Neural cell (in vitro differentiated cells): ENCODE data around the gene SPATS2L. TPM values are rescaled to one million over a fixed set of nuclear protein-coding genes. Genes with fewer than 3 reads are reported as not detected.

Experiments
- H2AFZ ChIP-seq: fragments of 200-600, 300-800 bp; sonication (generic), shearing (Covaris generic); 2 replicates; pipeline ENCODE4 v1.6.0; 2014; ENCODE audit warnings: low read depth, mild to moderate bottlenecking, antibody characterized with exemption, low read length, moderate library complexity
- H3F3A ChIP-seq: fragments of 200-600 bp; shearing (Covaris generic); 2 replicates; pipeline ENCODE4 v1.6.1; 2016; ENCODE audit warnings: mild to moderate bottlenecking, moderate library complexity, mixed read lengths, antibody characterized with exemption, low read length; ENCODE audit not compliant: insufficient read depth, poor library complexity, severe bottlenecking
- H3K27ac ChIP-seq: fragments of 200-600, 300-800 bp; sonication (generic), shearing (Covaris generic); 2 replicates; pipeline ENCODE4 v1.5.1; 2014; ENCODE audit warnings: mild to moderate bottlenecking, low read length, moderate library complexity
- H3K27me3 ChIP-seq: fragments of 300-800, 200-600 bp; sonication (generic), shearing (Covaris generic); 2 replicates; pipeline ENCODE4 v1.6.0; 2014; ENCODE audit warnings: mild to moderate bottlenecking, low read depth, low read length, moderate library complexity; ENCODE audit not compliant: insufficient read depth
- H3K36me3 ChIP-seq: fragments of 300-800, 200-600 bp; sonication (generic), shearing (Covaris generic); 2 replicates; pipeline ENCODE4 v1.5.1; 2014; ENCODE audit warnings: mild to moderate bottlenecking, antibody characterized with exemption, low read length, moderate library complexity; ENCODE audit not compliant: insufficient read depth
- H3K4me2 ChIP-seq: fragments of 300-800, 200-600 bp; sonication (generic), shearing (Covaris generic); 2 replicates; pipeline ENCODE4 v1.6.0; 2014; ENCODE audit warnings: mild to moderate bottlenecking, low read length
- H3K4me3 ChIP-seq: fragments of 300-800, 200-600 bp; sonication (generic), shearing (Covaris generic); 2 replicates; pipeline ENCODE4 v1.5.1; 2014; ENCODE audit warnings: mild to moderate bottlenecking, low read length, moderate library complexity
- H3K79me2 ChIP-seq: fragments of 200-600 bp; shearing (Covaris generic); replicated peaks from 2 replicates; pipeline ENCODE4 v1.6.0; 2014; ENCODE audit warnings: mild to moderate bottlenecking, low read length, moderate library complexity; ENCODE audit not compliant: insufficient read depth
- H3K9ac ChIP-seq: fragments of 300-800, 200-600 bp; sonication (generic), shearing (Covaris generic); 2 replicates; pipeline ENCODE4 v1.6.1; 2016; ENCODE audit warnings: mild to moderate bottlenecking, low read length, mixed read lengths
- H3K9me2 ChIP-seq: fragments of 200-600 bp; shearing (Covaris generic); 2 replicates; pipeline ENCODE4 v1.6.1; 2016; ENCODE audit warnings: mild to moderate bottlenecking, low read length, mixed read lengths; ENCODE audit not compliant: insufficient read depth
- H3K9me3 ChIP-seq: fragments of 200-600, 300-800 bp; sonication (generic), shearing (Covaris generic); 2 replicates; pipeline ENCODE4 v1.6.1; 2016; ENCODE audit warnings: mild to moderate bottlenecking, mixed run types, low read length, moderate library complexity, mixed read lengths
- H4K20me1 ChIP-seq: fragments of 200-600 bp; shearing (Covaris generic); 2 replicates; pipeline ENCODE4 v1.6.1; 2016; ENCODE audit warnings: mild to moderate bottlenecking, mixed run types; ENCODE audit not compliant: insufficient read depth
- EP300 ChIP-seq: fragments of 450-650 bp; conservative IDR thresholded peaks from 2 replicates; pipeline ENCODE4 v1.6.1; 2014; ENCODE audit warnings: antibody characterized with exemption, mild to moderate bottlenecking, moderate library complexity; ENCODE audit not compliant: poor library complexity, severe bottlenecking
- EZH2 ChIP-seq: fragments of 200-600, 300-800 bp; shearing (Covaris generic), sonication (generic); IDR thresholded peaks from 2 replicates; pipeline ENCODE4 v1.6.1; 2014; ENCODE audit warnings: antibody characterized with exemption, low read length, borderline replicate concordance, mild to moderate bottlenecking; ENCODE audit not compliant: insufficient read depth, poor library complexity, severe bottlenecking
- MXI1 ChIP-seq: fragments of 450-650 bp; conservative IDR thresholded peaks from 2 replicates; pipeline ENCODE4 v1.6.1; 2014; ENCODE audit warnings: antibody characterized with exemption, mild to moderate bottlenecking; ENCODE audit not compliant: poor library complexity, severe bottlenecking
- POLR2AphosphoS5 ChIP-seq: IDR thresholded peaks from 2 replicates; pipeline ENCODE4 v1.6.1; 2012
- RAD21 ChIP-seq: fragments of 450-650 bp; conservative IDR thresholded peaks from 2 replicates; pipeline ENCODE4 v1.6.1; 2014; ENCODE audit warnings: antibody characterized with exemption, mild to moderate bottlenecking, moderate library complexity
- SMC3 ChIP-seq: fragments of 450-650 bp; conservative IDR thresholded peaks from 2 replicates; pipeline ENCODE4 v1.6.1; 2014; ENCODE audit warnings: antibody characterized with exemption, mild to moderate bottlenecking, moderate library complexity; ENCODE audit not compliant: poor library complexity
- TAF1 ChIP-seq: IDR thresholded peaks from 2 replicates; pipeline ENCODE4 v1.6.1; 2012; ENCODE audit warnings: low read depth
- polyA plus RNA-seq: library from polyadenylated mRNA; depleted of rRNA; stranded (reverse); fragments of >200 nt; gene quantifications from 2 replicates; pipeline ENCODE4 v1.2.3, GENCODE V29; 2014
- TF ChIP-seq, protein P1 (sequence below): fragments of 450-650 bp; IDR thresholded peaks from 2 replicates; pipeline ENCODE4 v1.5.1; 2014; ENCODE audit warnings: antibody characterized with exemption, mild to moderate bottlenecking, moderate library complexity; ENCODE audit not compliant: poor library complexity, severe bottlenecking
- TF ChIP-seq, protein P2 (sequence below): IDR thresholded peaks from 2 replicates; pipeline ENCODE4 v1.6.1; 2012; ENCODE audit warnings: borderline replicate concordance

The SPATS2L gene
- polyA plus RNA-seq, 1 donor from 2014 or later: 8.5 TPM

DNA sequence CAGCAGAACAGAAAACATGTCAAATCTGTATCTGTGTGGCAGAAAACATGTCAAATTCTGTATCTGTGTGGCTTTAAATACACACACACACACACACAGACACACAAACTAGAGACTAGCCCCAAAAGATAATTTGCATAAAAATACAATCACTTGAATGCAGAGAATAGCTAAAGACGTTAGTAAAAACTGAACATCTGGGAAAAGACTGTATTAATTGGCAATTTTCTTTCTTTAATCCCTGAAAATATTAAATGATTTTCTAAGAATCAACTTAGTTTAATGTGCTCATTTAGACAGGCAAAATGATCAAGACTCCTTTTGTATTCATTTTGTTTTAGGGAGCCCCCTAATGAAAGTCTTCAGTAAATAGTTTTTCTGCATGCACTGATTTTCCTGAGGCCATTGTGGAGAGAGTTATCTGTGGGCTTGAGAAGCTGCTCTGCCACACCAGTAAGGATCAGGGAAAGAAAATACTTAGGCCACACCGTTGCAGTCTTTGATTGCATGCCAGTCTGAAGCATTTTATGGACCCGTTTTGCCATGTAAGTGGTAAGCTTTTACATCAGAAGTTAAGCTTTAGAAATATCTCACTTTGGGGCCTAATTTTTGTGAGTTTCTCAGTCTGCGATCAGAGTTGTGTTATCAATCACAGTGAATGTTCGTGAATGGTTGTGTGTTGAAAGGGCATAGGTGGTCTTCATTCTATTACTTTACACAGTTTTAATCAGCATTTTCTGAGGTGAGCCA, 2.2 kb downstream of the SPATS2L start:
- Histone ChIP-seq H3K27ac (no peak overlapping the region), H4K20me1 (no peaks in the 10 kb centered on the region), H3K36me3 (no peaks in the 10 kb centered on the region), H3K9me2 (no peaks in the 10 kb centered on the region), H3K4me3 (peak overlapping the region; percentile 72), H3F3A (peaks cover 9% of the 10 kb centered on the region), H3K9me3 (no peaks in the 10 kb centered on the region), H3K27me3 (peaks cover 18% of the 10 kb centered on the region), H3K4me2 (peak overlapping the region; percentile 30), H3K9ac (no peak overlapping the region), H3K79me2 (no peaks in the 10 kb centered on the region), H2AFZ (no peak overlapping the region)
- TF ChIP-seq RAD21 (no peak), MXI1 (no peak), EP300 (no peak), SMC3 (no peak), POLR2AphosphoS5 (no peak), TAF1 (no peak), EZH2 (no peak)
- TF ChIP-seq, protein P1, sequence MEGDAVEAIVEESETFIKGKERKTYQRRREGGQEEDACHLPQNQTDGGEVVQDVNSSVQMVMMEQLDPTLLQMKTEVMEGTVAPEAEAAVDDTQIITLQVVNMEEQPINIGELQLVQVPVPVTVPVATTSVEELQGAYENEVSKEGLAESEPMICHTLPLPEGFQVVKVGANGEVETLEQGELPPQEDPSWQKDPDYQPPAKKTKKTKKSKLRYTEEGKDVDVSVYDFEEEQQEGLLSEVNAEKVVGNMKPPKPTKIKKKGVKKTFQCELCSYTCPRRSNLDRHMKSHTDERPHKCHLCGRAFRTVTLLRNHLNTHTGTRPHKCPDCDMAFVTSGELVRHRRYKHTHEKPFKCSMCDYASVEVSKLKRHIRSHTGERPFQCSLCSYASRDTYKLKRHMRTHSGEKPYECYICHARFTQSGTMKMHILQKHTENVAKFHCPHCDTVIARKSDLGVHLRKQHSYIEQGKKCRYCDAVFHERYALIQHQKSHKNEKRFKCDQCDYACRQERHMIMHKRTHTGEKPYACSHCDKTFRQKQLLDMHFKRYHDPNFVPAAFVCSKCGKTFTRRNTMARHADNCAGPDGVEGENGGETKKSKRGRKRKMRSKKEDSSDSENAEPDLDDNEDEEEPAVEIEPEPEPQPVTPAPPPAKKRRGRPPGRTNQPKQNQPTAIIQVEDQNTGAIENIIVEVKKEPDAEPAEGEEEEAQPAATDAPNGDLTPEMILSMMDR: no peak
- TF ChIP-seq, protein P2, sequence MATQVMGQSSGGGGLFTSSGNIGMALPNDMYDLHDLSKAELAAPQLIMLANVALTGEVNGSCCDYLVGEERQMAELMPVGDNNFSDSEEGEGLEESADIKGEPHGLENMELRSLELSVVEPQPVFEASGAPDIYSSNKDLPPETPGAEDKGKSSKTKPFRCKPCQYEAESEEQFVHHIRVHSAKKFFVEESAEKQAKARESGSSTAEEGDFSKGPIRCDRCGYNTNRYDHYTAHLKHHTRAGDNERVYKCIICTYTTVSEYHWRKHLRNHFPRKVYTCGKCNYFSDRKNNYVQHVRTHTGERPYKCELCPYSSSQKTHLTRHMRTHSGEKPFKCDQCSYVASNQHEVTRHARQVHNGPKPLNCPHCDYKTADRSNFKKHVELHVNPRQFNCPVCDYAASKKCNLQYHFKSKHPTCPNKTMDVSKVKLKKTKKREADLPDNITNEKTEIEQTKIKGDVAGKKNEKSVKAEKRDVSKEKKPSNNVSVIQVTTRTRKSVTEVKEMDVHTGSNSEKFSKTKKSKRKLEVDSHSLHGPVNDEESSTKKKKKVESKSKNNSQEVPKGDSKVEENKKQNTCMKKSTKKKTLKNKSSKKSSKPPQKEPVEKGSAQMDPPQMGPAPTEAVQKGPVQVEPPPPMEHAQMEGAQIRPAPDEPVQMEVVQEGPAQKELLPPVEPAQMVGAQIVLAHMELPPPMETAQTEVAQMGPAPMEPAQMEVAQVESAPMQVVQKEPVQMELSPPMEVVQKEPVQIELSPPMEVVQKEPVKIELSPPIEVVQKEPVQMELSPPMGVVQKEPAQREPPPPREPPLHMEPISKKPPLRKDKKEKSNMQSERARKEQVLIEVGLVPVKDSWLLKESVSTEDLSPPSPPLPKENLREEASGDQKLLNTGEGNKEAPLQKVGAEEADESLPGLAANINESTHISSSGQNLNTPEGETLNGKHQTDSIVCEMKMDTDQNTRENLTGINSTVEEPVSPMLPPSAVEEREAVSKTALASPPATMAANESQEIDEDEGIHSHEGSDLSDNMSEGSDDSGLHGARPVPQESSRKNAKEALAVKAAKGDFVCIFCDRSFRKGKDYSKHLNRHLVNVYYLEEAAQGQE: no peak

DNA sequence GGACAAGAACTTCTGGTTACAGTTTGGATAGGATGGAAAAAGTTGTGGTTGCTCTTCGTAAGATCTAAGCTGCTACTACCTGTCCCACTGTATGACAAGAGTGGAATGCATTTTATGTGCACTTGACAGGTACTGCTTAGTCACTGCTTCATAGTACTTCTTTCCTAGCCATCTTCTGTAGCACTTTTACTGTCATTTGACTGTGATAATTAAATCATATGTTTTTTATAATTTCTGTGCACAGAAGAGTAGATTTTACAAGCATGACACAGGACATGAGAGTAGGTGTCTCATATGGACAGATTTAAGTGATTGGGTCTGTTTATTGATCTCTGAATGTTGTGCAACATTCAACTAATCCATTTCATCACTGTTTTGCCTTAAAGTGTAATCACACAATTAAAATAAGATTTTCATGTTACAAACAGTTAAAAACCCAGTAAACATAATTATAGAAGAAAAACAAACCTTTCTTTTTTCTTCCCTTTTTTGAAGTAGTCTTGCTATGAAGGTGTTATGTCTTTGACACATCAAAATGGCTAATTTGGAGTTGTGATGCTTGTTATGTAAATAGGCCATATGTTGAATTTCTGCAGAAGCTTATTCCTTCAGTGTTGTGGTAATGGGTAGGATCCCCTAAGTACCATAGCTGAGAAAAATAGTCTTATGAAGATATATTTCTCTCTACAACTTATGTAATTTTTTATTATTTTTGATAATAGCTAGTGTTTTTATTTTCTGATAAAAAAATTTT, 3.0 kb downstream of the SPATS2L start:
- Histone ChIP-seq H4K20me1 (no peaks in the 10 kb centered on the region), H3K4me3 (no peak overlapping the region), H3K9ac (no peak overlapping the region)

More for the DNA sequence above, 3.0 kb downstream of the SPATS2L start:
- no peaks in the 10 kb centered on the region for H3K36me3 ChIP-seq
- TF ChIP-seq, protein P2: no peak
- no peak for TF ChIP-seq POLR2AphosphoS5
- TF ChIP-seq RAD21: no peak
- TF ChIP-seq EZH2: no peak
- TF ChIP-seq MXI1: no peak
- TF ChIP-seq SMC3: no peak
- TF ChIP-seq EP300: no peak
- TF ChIP-seq TAF1: no peak
- TF ChIP-seq, protein P1: no peak
- H3K79me2 ChIP-seq: no peaks in the 10 kb centered on the region
- peaks cover 5% of the 10 kb centered on the region for H3F3A ChIP-seq
- no peak overlapping the region for H2AFZ ChIP-seq
- H3K27ac ChIP-seq: no peak overlapping the region
- H3K9me3 ChIP-seq: no peaks in the 10 kb centered on the region
- peaks cover 18% of the 10 kb centered on the region for H3K27me3 ChIP-seq
- H3K9me2 ChIP-seq: no peaks in the 10 kb centered on the region
- H3K4me2 ChIP-seq: no peak overlapping the region
